GM12878 (cell line): ENCODE measurements around the gene MSTN. TPM values are rescaled to one million over a fixed set of nuclear protein-coding genes. Genes with fewer than 3 reads are reported as not detected.

Experiments used
- ATAC-seq: fragments of 200-7000 bp; cut with Tn5 transposase; 3 replicates; pipeline ENCODE4 v1.9.1; 2020; ENCODE audit warnings: mild to moderate bottlenecking, moderate library complexity
- BruUV-seq: library from RNA; stranded (reverse); fragments of 400-500 nt; replicated peaks from 2 replicates; lab custom pipeline; 2021; lab: Mats Ljungman, UMichigan
- CTCF ChIA-PET: fragments of 300-600 bp; sonication (Branson Sonifier 250); formaldehyde crosslinking; extraction: SDS; loops from one replicate; lab custom pipeline; 2021; ENCODE audit warnings: inconsistent platforms; lab: Yijun Ruan, JAX
- POLR2A ChIA-PET: fragments of 350-600 bp; formaldehyde crosslinking; extraction: SDS; loops from one replicate; lab custom pipeline; 2021; ENCODE audit warnings: inconsistent platforms; lab: Charles Lee
- RAD21 ChIA-PET: fragments of 300-600 bp; sonication (Branson Sonifier 250); formaldehyde crosslinking; loops from one replicate; lab custom pipeline; 2023; ENCODE audit warnings: antibody characterized with exemption; ENCODE audit not compliant: unreplicated experiment; lab: Charles Lee
- SMC1A ChIA-PET: fragments of 300-600 bp; sonication (Branson Sonifier 250); formaldehyde crosslinking; loops from one replicate; lab custom pipeline; 2023; ENCODE audit not compliant: unreplicated experiment, uncharacterized antibody; lab: Charles Lee
- DNase-seq: peaks from one replicate; pipeline ENCODE4 v3.0.0-alpha.2; 2011; ENCODE audit warnings: low read depth, low spot score
- FAIRE-seq: peaks from 3 replicates; lab custom pipeline; 2011; peaks lifted over from hg19 to GRCh38; lab: Jason Lieb, UNC
- H2AFZ ChIP-seq: 2 replicates; pipeline ENCODE4 v1.6.0; 2011; ENCODE audit warnings: low read depth, low read length, control low read depth; ENCODE audit not compliant: control insufficient read depth
- H3K27ac ChIP-seq: 2 replicates; pipeline ENCODE4 v1.5.1; 2011; ENCODE audit warnings: control low read depth; ENCODE audit not compliant: control insufficient read depth, insufficient read depth
- H3K27me3 ChIP-seq, 2 experiments: replicated peaks in 1 of 2; 2 replicates each; pipeline versions ENCODE4 v1.6.0 to v1.6.1; 2011; ENCODE audit warnings: low read length in 1 of 2; ENCODE audit not compliant: control insufficient read depth in 2 of 2, insufficient read depth in 2 of 2
- H3K36me3 ChIP-seq, 2 experiments: 2 replicates each; pipeline ENCODE4 v1.5.1; 2011; ENCODE audit warnings: low read length in 1 of 2; ENCODE audit not compliant: control insufficient read depth in 2 of 2, insufficient read depth in 2 of 2
- H3K4me1 ChIP-seq: 2 replicates; pipeline ENCODE4 v1.6.1; 2011; ENCODE audit warnings: mild to moderate bottlenecking, low read length, moderate library complexity, mixed read lengths; ENCODE audit not compliant: control insufficient read depth, insufficient read depth
- H3K4me2 ChIP-seq: 2 replicates; pipeline ENCODE4 v1.6.0; 2011; ENCODE audit warnings: control low read depth; ENCODE audit not compliant: control insufficient read depth, insufficient read depth
- H3K4me3 ChIP-seq: fragments of 200-600 bp; sonication (generic); 2 replicates; pipeline ENCODE4 v1.5.1; 2016
- H3K79me2 ChIP-seq: 2 replicates; pipeline ENCODE4 v1.6.0; 2011; ENCODE audit warnings: low read length; ENCODE audit not compliant: control insufficient read depth, insufficient read depth
- H3K9ac ChIP-seq: 2 replicates; pipeline ENCODE4 v1.8.0; 2011; ENCODE audit warnings: low read length, control low read depth, mixed read lengths; ENCODE audit not compliant: control insufficient read depth, insufficient read depth
- H3K9me3 ChIP-seq: replicated peaks from 3 replicates; pipeline ENCODE4 v1.5.1; 2011; ENCODE audit warnings: mild to moderate bottlenecking, low read length; ENCODE audit not compliant: control insufficient read depth, insufficient read depth
- H4K20me1 ChIP-seq: 2 replicates; pipeline ENCODE4 v1.6.0; 2011; ENCODE audit not compliant: control insufficient read depth, insufficient read depth
- BCL3 ChIP-seq: IDR thresholded peaks from 2 replicates; pipeline ENCODE4 v1.6.1; 2011; ENCODE audit warnings: borderline replicate concordance, low read depth, mild to moderate bottlenecking, moderate library complexity, low read length; ENCODE audit not compliant: insufficient read depth, poor library complexity, severe bottlenecking
- CEBPB ChIP-seq, 2 experiments: fragments of 150-350 bp in 1 of 2; IDR thresholded peaks; 2 replicates each; pipeline ENCODE4 v1.6.1; 2012 to 2014; ENCODE audit warnings: low read depth in 2 of 2, low read length in 2 of 2, borderline replicate concordance in 1 of 2, inconsistent platforms in 1 of 2
- CEBPZ ChIP-seq: fragments of 150-350 bp; IDR thresholded peaks from 2 replicates; pipeline ENCODE4 v1.6.1; 2016; ENCODE audit warnings: low read depth, low read length
- FOXM1 ChIP-seq: IDR thresholded peaks from 2 replicates; pipeline ENCODE4 v1.6.1; 2012; ENCODE audit warnings: low read depth, mild to moderate bottlenecking, inconsistent platforms, low read length, moderate library complexity
- HDAC2 ChIP-seq: fragments of 200-600 bp; sonication (generic); IDR thresholded peaks from 2 replicates; pipeline ENCODE4 v1.6.1; 2017
- MTA3 ChIP-seq: IDR thresholded peaks from 2 replicates; pipeline ENCODE4 v1.6.1; 2012; ENCODE audit warnings: low read length, inconsistent platforms, borderline replicate concordance
- NR2F1 ChIP-seq: fragments of 450-650 bp; conservative IDR thresholded peaks from 2 replicates; pipeline ENCODE4 v1.6.1; 2017; ENCODE audit warnings: mild to moderate bottlenecking
- SIX5 ChIP-seq: IDR thresholded peaks from 2 replicates; pipeline ENCODE4 v1.6.1; 2011; ENCODE audit warnings: mild to moderate bottlenecking, low read depth, low read length, moderate library complexity; ENCODE audit not compliant: severe bottlenecking
- STAT3 ChIP-seq: IDR thresholded peaks from 2 replicates; pipeline ENCODE4 v1.6.1; 2011; ENCODE audit warnings: low read depth, low read length, improper control_type of control experiment
- TBL1XR1 ChIP-seq: IDR thresholded peaks from 2 replicates; pipeline ENCODE4 v1.6.1; 2012; ENCODE audit warnings: low read depth, low read length, improper control_type of control experiment
- ZBED1 ChIP-seq: IDR thresholded peaks from 2 replicates; pipeline ENCODE4 v1.6.1; 2016; ENCODE audit warnings: borderline replicate concordance
- ZNF24 ChIP-seq: fragments of 450-650 bp; IDR thresholded peaks from 2 replicates; pipeline ENCODE4 v1.6.1; 2017; ENCODE audit warnings: antibody characterized with exemption, mild to moderate bottlenecking
- WGBS: methylation state at CpG from one replicate; pipeline ENCODE4 v1.1.6; 2016; ENCODE audit warnings: low lambda C conversion rate; ENCODE audit not compliant: insufficient replicate concordance, insufficient coverage; ENCODE audit errors: missing lambda C conversion rate; 5-methylcytosine and 5-hydroxymethylcytosine counted together
- in situ Hi-C: fragments of 300-500 bp; cut with MboI; formaldehyde crosslinking; loops from 9 replicates; pipeline ENCODE4 v1.14.3; 2018; ENCODE audit warnings: mixed read lengths
- intact Hi-C: fragments of 100-400 bp; cut with micrococcal nuclease; formaldehyde crosslinking; loops from one replicate; pipeline ENCODE4 v1.14.2; 2022; ENCODE audit not compliant: unreplicated experiment
- polyA plus RNA-seq, 11 experiments: library from polyadenylated mRNA; depleted of rRNA in 4 of 11; unstranded in 6 of 11; stranded (reverse) in 5 of 11; fragments of >200 nt; fragmentation: Nextera tagmentation in 4 of 11; fragmentation: Illumina TruSeq in 1 of 11; extraction: Ambion mirVana in 4 of 11; extraction: Trizol in 1 of 11; gene quantifications; 1 replicate in 1 of 11; 2 replicates in 10 of 11; pipeline versions ENCODE4 v1.2.1 to v1.2.3, GENCODE V29; 2011 to 2016; ENCODE audit warnings: inconsistent platforms in 2 of 11, missing spikeins in 2 of 11, low read depth in 1 of 11
- total RNA-seq, 4 experiments: library from RNA; depleted of rRNA in 3 of 4; stranded (reverse); fragments of >200 nt in 3 of 4; fragmentation: Illumina TruSeq in 1 of 4; extraction: Trizol in 1 of 4; gene quantifications; 2 replicates each; pipeline versions ENCODE4 v1.2.1 to v1.2.3, GENCODE V29; 2013 to 2021

MSTN gene
- total and polyA plus RNA-seq, 10 of the 15 experiments (the other 5 are each of a cell fraction or from before 2014, with no cell fraction given): 0.04 to 0.33 (median 0.10) TPM; not detected in 7

- 89% methylated on average over 1 of the region's 1 CpG for WGBS
- H3K27ac ChIP-seq: no peak overlapping the region
- in situ Hi-C loops: no loop called here
These were observed 48.6 kb upstream of the MSTN start for GRCh38 chr2:190111166-190111565.

More at GRCh38 chr2:190111166-190111565, 48.6 kb upstream of the MSTN start:
- Histone ChIP-seq H2AFZ (no peak overlapping the region), H3K9ac (no peak overlapping the region), H3K4me2 (no peak overlapping the region), H4K20me1 (no peaks in the 10 kb centered on the region), H3K79me2 (no peaks in the 10 kb centered on the region), H3K36me3 (no peaks in the 10 kb centered on the region), H3K4me3 (no peak overlapping the region), H3K4me1 (no peaks in the 10 kb centered on the region), H3K27me3 (no peaks in the 10 kb centered on the region), H3K9me3 (no peaks in the 10 kb centered on the region)
- no peak for DNase-seq
- ChIA-PET POLR2A (no interaction called here), RAD21 (no interaction called here), SMC1A (interaction anchor here (0.7 to 3.0 kb wide), 5 partner anchors 10 to 474 kb away, joined by 3 to 9 read pairs (median 4); no protein-coding TSS in a partner anchor), CTCF (interaction anchor here (0.9 kb wide), 1 partner anchor 11 kb away, joined by 3 read pairs; no protein-coding TSS in a partner anchor)
- TF ChIP-seq MTA3: no peak
- TF ChIP-seq ZNF24: no peak
- no peak for TF ChIP-seq ZBED1
- TF ChIP-seq CEBPB (IDR thresholded peaks at IDR 0.05; ENCODE audit: borderline replicate concordance in 1 of 2, low read depth in 2 of 2, low read length in 2 of 2): no peak
- TF ChIP-seq SIX5: no peak
- no peak for TF ChIP-seq CEBPZ
- no peak for TF ChIP-seq BCL3
- TF ChIP-seq FOXM1: no peak
- no peak for TF ChIP-seq NR2F1
- TF ChIP-seq TBL1XR1: no peak
- TF ChIP-seq HDAC2: no peak
- TF ChIP-seq STAT3: no peak
- intact Hi-C loops: no loop called here
- no peak for ATAC-seq
- no peak for FAIRE-seq
- no TSS peak for BruUV-seq
